Forelimb muscle (tissue), 1 donor: ENCODE data around the gene EEF1G. TPM values are rescaled to one million over a fixed set of nuclear protein-coding genes. Genes with fewer than 3 reads are reported as not detected.
"Not testable (repeated sequence)": the region's sequence is repeated elsewhere in the genome, so short reads cannot be mapped to it uniquely, and the experiment has no call there.

Source experiments
- DNase-seq: peaks from one replicate; pipeline ENCODE4 v3.0.0-alpha.2; 2013; ENCODE audit warnings: low read depth
- polyA plus RNA-seq: library from polyadenylated mRNA; unstranded; fragments of 120-200 nt; gene quantifications from one replicate; pipeline ENCODE4 v1.2.1, GENCODE V29; 2013; ENCODE audit not compliant: insufficient read length

The EEF1G gene
- polyA plus RNA-seq, 1 donor, result 3,650 TPM

DNA sequence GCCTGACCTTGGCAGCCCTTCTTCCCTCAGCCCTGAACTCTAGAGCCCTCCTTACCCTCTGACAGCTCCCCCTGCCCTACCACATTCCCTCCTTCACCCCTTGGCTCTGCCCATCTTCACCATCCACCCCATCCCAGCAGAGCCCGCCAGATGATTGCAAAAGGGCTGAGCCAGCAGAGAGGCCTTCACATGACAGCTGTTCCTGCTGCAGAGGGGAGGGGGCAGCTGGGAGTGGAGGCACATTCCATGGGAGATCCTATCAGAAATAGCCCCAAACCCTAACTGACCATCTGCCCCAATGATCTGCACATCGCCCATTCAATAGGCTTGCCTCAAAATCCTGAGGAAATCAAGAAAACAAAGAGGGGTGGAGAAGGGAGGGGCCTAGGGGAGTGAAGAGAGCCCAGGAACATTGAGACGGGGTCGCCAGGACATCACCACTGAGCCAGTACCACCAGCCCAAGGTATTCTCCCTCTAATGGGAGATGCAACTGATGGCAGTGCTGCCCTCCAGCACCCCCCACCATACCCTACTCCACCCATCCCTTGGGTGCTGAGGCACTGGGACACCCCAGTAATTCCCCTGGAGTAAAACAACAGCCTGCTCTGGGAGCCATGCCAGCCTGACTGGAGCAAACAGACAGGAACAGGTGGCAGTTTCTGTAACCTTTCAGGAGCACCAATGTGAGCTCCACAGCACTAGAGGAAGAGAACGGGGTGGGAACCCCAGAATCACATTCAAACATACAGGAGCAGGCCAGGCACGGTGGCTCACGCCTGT, 19.1 kb downstream of the EEF1G start:
- no peak for DNase-seq

DNA sequence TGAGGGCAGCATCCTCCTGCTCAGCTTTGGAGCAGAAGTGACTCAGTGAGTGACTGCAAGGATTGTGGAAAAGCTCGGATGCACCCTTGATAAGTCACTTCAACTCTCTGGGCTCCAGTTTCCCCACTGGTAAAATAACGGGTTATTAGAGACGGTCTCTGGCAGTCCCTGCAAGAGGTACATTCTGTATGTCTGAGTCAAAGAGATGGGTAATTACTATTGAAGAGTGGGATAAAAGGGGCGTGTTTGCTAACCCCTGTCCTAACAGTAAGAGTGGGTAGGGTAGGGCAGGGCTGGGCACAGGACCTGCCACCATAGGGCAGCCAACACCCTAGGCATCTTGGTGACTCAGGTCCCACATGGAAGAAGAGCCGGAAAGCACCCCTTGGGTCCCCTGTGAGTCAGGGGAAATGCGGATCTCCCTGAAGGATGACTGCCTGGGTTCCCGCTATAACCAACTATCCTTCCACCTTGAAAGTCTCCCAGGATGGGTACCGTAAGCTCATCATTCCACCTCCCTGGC, 19.8 kb downstream of the EEF1G start:
- DNase-seq, result no peak

DNA sequence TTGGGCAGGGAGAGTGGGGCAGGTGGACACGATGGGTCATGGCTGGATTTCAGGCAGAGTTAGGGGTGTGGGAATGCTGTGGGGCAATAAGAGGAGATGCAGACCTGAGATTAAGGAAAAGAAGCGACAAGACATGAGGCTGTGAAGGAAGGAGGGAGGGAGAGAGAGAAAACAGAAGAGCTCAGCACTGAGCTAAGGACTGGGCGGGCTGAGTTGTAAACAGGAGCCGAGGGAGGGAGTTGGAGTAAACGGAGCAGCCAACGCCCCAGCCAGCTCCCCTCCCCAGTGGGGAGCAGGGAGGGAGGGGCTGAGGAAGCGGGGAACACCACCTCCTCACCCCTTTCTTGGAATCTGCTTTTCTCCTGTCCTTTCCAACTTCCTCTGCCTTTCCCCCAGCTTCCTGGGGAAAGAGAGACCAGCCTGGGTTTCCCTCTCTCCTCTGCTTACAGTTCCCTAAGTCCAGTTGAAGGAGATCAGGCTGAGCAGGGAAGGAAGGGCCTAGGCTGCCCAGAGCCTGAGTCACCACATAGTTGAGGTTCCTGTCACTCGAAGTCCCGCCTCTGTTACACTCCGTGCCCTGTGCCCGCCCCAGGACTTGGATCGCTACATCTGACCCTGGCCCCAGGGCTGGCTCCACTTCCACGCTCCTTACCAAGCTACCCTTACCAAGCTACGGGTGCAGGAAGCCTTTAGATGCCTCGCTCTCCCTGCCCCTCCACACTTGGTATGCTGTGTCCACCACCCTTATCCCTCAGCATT, 20.4 kb downstream of the EEF1G start:
- no peak for DNase-seq

DNA sequence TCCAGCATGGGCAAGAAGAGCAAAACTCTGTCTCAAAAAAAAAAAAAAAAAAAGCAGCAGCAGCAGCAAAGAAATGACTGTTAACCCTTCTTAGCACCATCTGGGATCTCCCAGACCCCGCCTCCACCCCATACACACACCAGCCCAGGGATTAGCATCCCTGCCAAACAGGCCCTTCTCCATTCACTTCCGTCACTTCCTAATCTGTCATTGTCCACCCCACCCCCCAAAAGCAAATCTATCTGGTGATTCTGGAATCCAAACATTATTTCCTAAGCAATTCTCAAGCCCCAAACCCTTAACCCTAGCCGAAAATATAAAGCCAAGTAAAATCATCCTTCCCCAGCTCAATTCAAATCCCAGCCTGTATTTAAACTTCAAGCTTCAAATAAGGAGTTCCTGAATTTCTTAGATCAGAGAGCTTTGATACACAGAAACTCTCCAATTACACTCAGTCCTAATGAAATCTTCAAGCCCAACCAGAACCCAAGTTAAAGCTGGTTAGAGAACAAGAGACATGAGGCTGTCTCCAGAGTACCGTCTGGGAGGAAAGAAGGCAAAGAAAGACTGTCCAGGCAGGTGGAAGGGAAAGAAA, 21.1 kb downstream of the EEF1G start:
- no peak for DNase-seq

DNA sequence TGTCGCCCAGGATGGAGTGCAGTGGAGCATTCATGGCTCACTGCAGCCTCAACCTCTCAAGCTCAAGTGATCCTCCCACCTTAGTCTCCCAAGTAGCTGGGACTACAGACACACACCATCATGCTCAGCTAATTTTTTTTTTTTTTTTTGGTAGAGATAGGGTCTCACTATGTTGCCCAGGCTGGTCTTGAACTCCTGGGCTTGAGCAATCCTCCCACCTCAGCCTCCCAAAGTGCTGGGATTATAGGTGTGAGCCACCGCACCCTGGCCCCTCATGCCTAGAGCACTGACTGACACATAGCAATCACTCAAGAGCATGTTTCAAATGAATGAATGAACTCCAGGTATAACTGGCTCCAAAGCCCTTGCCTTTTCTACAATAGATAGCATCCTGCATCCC, 23.2 kb downstream of the EEF1G start:
- DNase-seq, result not testable (repeated sequence)

DNA sequence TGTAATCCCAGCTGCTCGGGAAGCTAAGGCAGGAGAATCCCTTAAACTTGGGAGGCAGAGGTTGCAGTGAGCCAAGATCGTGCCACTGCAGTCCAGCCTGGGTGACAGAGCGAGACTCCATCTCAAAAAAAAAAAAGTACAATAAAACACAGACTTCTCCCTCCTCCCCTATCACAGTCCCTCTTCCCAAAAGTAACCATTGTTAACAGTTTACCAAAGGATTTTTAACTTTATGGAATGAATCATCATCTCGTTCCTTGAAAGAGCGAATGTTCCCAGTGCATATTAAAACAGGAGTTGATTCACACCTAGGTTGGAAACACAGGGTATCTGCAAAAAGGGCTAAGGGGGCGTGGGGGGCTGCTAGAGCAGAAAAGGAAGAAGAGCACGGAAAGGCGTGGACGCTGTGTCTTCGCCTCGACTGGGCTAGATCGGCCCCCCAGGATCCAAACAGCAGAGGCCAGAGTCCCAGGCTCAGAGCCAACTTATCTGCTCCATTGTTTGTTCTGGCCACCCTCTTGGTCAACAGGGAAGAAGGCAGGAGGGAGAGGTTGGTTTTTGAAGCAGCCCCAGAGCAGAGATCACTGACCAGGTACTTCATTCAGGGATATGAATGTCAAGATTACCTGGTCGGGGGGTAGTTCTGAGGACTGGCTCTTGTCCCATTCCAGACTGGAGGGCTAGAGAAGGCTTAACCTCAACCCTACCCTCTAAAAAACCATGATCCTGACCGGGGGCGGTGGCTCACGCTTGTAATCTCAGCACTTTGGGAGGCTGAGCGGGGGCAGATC, 25.0 kb downstream of the EEF1G start:
- DNase-seq, result no peak

DNA sequence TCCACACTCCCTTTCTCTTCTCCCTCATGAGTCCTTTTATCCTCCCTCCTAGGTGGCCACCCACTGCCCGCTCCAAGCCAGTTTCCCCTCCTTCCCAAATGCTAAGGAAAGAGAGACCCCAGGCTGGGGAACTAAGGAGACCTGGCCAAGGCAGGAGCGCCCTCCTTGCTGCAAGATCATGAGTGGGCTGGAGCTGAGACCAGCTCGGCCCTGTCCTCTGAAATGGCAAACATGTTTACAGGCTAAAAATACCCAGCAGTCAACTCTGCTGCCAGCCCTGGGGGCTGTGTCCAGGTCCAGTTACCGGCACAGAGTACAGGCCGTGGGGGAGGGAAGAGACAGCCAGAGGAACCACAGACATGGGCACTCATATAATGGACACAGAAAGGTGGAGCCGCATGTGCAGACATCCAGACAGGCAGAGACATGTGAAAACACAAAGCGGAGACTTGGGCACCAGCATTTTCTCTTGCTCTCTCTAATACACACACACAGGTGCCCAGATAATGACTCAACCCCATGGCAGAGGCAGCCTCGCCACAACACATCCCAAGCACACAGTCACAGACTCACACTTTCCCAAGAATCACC, 25.9 kb downstream of the EEF1G start:
- no peak for DNase-seq

DNA sequence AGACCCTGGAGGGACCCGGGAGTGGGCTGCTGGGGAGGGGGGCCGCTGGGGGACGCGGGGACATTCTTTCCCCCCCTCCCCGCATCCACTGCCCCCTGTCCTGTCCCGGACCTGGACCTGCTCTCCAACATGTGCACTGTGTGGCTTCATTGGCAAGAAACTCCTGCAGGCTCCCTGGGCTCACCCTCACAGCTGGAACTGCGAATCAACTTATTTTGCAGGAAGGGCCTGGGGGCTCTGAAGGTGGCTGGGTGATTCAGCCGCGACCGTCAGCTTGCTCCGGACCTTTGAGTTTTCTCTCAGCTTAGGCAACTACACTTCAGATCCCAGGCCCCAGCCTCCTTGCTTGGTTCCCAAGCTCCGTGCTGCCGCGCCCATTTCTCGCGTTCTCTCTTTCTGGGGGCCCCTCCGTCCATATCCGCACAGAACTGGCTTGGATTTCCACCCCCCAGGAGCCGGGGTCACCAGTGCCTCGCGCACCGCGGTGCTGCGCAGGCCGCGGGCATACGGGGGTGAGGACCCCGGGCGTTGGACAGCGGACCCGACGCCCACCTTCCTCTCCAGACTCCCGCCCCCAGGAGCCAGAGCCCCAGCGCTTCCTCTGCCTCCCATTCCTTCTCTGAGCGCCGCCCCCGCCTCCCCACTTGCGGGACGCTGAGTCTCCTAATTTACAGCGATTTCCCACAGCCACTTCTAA, 26.6 kb downstream of the EEF1G start:
- no peak for DNase-seq

DNA sequence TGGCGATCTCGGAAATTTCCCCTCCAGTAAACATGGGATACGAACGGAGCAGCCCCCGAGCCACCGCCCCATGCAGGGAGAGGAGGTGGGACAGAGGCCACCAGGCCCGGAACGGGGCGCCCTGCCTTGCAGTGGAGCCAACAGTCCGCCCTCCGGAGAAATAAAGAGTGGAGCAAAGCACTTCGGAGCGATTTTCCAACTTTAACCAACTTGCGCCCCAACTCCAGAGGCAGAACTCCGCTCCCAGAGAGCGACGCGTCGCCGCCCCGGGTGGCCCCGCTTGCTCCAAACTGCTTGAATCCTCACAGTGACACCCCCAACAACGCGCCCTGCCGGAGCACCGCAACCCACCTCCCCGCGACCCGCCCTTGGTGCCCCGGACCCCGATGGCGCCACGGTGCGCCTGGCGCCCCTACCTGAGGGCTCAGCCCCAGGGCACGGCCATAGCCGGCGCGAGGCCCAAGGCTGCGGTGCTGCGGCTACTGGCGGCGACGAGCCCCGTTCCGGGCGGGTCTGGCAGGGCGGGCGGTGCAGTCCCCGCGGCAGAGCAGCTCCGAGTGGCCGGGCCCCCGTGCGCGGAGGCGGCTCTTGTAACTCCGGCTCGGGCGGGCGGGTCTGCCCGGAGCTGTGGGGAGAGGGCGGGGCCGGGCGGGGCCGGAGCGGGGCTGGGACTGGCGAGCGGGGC, 27.3 kb downstream of the EEF1G start, which contains the start of gene AHNAK:
TSS of gene AHNAK (minus strand) at position 563 of the 685 bp plus-strand sequence. CDS start 10,708 bp downstream, outside the sequence.
- DNase-seq, result no peak

DNA sequence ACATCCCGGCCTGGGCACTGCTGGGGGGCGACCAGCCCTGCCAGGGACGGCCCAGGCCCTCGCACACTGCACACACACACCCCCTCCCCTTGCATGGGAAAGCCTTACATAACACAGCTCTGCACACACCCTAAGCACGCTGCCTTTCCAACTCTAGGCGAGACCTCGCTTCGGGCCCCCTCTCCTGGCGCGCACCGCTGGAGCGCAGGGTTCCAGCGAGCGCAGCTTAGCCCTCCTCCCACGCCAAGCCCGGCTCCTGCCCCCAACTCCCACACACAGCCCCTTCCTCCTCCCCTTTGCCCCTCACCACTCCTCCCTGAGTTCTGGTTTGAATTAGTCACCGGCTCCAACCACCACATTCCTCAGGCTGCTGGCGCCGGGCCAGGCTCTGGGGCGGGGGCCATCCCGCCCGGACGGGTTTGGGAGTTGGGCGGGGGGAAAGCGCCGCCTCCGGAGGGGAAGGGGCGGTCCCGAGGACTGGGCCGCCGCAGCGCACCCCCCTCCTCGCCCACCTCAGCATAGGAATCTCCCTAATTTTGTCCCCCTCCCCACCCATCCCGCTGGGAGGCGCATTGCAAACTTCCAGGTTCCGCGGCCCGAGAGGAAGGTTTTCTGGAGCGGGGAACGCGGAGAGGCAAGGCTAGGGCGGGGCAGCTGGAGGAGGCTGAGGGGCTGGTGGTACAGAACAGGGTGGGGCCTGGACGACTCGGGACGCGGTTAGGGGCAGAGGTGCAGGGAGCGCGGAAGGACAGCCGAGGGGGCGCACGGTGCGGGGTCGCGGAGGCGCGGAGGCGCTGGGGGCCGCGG, 28.1 kb downstream of the EEF1G start:
- DNase-seq, result no peak

DNA sequence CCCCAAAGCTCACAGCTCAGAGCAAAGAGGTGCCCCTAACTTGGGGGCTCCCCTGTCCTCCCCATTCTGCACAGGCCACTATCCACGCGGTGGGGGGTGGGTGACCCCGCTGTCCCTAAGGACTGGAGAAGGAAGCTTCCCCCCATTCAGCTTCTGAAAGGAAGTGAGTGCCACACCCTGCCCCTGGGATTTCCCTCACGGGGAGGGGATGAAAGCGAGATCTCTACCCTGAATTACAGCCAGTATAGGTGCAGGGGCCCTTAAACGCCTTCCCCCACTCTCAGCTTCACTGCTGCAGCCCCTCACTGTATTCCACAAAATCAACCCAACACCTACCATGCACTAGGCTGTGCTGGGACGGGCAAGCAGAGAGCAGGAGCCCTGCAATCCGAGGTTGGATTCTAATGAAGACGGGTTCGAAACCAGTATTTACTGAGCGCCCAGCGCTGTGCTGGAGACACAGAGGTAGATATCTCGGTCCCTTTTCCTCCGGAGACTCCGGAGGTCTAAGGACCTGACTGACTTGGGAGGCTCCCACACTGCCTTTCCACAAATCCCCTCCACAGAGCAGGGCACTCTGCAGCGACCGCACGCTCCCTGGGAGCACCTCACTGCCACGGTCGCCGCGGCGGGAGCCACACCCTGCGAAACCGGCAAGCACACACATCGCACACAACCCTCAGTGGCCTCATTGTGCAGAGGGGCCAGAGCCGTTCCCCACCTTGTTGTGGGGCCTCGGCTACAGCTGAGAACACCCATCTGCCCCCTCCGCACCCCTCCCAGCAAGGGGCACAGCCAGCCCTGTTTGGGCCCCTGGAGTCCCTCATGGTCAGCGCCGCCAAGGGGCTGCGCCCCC, 28.9 kb downstream of the EEF1G start:
- DNase-seq, result no peak

DNA sequence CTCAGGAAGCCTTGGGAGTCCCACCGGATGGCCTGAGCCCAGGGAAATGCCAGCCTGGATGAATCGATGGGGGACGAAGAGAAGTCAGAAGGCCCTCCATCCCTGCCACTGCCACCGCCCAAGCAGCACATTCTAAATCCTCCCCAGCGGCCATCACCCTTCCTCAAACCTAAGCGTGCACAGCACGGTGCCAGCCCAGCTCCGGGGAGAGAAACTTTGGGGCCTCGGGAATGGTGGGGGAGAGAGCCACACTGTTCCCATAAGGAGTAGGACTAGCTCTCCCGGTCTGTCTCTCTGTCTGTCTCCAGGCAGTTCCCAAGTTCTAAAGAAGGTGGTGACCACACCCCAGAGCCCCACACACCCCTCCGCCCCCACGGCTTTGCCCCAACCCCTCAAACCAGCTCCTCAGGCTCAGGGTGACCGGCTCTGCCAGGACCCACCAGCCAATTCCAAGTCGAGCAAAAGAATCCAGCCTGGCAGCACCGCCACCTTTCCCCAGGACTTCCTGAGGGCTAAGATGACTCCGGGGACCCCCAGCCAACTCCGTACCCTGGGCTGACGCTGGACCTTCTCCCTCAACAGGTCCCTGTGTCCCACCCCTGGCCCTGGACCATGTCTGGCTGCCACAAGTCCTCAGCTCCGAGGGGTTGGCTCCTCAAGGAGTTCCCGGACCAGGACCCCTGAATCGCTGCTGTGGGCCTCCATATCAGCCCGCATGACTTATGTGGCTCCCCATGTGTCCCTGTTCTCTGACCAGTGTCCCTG, 29.8 kb downstream of the EEF1G start:
- no peak for DNase-seq

DNA sequence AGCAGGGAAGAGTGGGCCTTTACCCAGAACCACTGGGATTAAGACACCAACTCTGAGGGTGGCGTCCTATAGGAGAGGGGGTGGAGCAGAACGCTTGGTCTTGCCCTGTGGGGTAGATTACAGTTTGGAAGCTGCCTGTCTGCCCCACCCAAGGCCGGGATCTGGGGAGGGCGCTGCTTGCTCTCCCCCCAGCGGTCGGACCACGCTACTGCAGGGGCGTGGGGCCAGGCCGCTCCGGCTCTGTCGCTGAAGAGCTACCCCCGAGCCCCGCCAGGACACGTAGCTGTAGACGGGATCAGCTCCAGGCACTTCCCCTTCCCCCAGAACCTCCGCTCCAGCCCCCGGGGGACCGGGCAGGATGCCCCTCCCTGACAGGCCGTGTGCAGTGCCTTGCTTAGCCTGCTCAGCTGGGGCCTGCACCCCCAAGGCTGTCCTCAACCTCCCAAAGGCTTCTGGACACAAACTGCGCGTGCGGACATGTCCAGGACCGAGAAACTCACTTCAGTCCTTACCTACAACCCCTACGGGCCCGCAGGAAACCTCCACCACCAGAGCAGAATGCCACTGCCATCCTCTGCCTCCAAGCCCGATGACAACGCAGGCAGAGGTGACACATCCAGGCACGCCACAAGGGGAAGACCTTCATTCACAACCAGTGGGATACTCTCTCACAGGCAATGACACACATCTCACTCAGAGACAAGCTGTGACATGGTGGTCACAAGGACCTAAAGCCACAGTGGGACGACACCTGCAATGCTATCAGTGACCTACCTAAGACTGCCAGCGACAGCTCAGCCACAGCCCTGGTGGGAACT, 30.7 kb downstream of the EEF1G start:
- DNase-seq, result no peak

DNA sequence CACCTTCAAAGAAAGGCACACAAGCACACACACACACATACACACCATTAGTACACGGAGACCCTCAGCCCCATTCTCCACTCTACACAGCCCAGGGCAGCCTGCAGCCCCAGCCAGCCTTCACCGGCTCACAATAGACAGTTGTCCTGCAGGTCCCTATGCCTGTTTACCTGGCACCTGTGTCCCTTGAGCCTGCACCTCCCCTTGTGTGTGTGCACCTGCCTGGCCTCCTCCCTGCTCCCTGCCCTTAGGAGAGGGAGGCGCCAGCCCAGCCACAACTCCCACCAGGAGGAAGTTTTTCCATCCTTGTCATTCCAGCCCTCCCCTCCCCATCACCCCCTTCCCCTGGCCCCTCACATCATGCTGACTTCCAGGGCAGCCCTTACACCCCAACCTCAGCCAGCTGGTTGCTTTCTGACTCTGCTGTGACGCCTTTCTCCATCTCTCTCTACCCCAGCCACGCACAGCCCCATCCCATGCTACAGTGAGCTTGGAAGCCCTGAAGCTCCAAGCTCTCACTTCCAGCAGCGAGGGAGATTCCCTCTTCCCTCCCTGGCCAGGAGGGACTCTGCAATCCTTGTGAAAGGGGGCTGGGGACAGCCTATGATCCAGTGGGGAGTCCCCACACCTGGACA, 31.5 kb downstream of the EEF1G start:
- DNase-seq, result no peak

DNA sequence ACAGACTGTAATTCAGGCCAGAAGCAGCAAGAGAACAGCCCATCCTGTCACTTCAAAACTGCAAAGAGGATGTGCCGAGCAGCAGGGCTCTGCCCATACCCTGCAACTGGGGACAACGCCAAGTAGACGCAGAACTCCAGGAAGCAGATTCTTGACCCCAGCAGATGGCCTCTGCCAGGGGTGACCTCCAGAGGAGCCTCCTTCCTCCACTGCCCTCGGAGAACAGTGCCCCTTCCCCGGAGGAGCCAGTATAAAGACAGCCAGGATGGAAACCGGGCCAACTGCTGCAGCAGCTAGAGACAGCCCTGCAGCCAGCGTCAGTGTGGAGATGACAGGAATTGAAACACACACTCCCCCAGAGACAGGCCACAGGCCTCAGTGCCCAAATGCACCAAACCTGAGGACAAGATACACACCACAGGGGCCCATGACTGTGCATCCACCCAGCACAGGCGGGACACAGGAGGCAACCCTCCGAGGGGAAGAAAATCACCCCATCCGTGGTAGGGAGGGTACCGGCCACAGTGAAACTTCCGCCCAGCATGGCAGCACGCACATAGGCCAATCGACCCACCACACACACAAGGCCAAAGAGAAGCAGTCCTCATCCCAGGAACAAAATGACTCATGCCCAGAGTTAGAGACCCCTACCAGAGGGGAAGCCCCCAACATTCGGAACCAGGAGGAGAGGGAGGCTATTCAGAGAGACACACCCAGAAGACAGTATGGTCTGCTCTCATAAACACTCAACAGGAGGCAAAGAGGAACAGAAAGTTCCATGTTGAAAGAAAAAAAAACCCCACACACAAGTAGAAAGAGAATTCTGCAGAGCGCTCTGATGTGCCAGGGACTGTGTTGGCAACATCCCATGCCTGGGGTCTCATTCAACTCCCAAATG, 32.6 kb downstream of the EEF1G start:
- no peak for DNase-seq
